22Rv1 (cell line): ENCODE results near the gene SLC7A14.

Source experiments
- CTCF ChIP-seq: fragments of 450-650 bp; IDR thresholded peaks from 2 replicates; pipeline ENCODE4 v1.5.1; 2017; ENCODE audit warnings: mild to moderate bottlenecking
- ZFX ChIP-seq: fragments of 450-650 bp; IDR thresholded peaks from 2 replicates; pipeline ENCODE4 v1.6.1; 2017; ENCODE audit warnings: antibody characterized with exemption, borderline replicate concordance

- TF ChIP-seq CTCF (no peak), ZFX (no peak)
These were observed 603 bp downstream of the SLC7A14 start for GRCh38 chr3:170585008-170585936.
